K562 (cell line): Measurements from ENCODE around the gene USP2. TPM values are rescaled to one million over a fixed set of nuclear protein-coding genes. Genes with fewer than 3 reads are reported as not detected.

Experiments used
- CBFB ChIP-seq: sonication (generic); formaldehyde crosslinking; IDR thresholded peaks from 2 replicates; pipeline ENCODE4 v1.4.0; 2020; ENCODE audit warnings: mild to moderate bottlenecking, missing genetic modification reagents
- CUX1 ChIP-seq: fragments of 200-800 bp; sonication (Bioruptor generic); IDR thresholded peaks from 2 replicates; pipeline ENCODE4 v1.6.1; 2016; ENCODE audit warnings: missing genetic modification characterization, missing compliant biosample characterization
- EHMT2 ChIP-seq: fragments of 450-650 bp; IDR thresholded peaks from 2 replicates; pipeline ENCODE4 v1.6.1; 2018; ENCODE audit warnings: antibody characterized with exemption
- ELK3 ChIP-seq: fragments of 450-650 bp; formaldehyde crosslinking; IDR thresholded peaks from 2 replicates; pipeline ENCODE4 v1.4.0; 2020; ENCODE audit warnings: mild to moderate bottlenecking
- ESRRA ChIP-seq: fragments of 450-650 bp; IDR thresholded peaks from 2 replicates; pipeline ENCODE4 v1.6.1; 2014; ENCODE audit warnings: low read depth, mild to moderate bottlenecking, moderate library complexity, borderline replicate concordance
- ETS1 ChIP-seq: conservative IDR thresholded peaks from 2 replicates; pipeline ENCODE4 v1.6.1; 2011; ENCODE audit warnings: low read depth, mild to moderate bottlenecking, low read length; ENCODE audit not compliant: control insufficient read depth
- GTF2E2 ChIP-seq: fragments of 200-800 bp; sonication (Bioruptor generic); IDR thresholded peaks from 2 replicates; pipeline ENCODE4 v1.6.1; 2016; ENCODE audit warnings: missing genetic modification characterization, missing compliant biosample characterization
- JUN ChIP-seq, 2 experiments: sonication (generic) in 1 of 2; formaldehyde crosslinking in 1 of 2; IDR thresholded peaks; 2 replicates each; pipeline versions ENCODE4 v1.6.1 to v1.8.0; 2012 to 2022; ENCODE audit warnings: borderline replicate concordance in 2 of 2, mild to moderate bottlenecking in 2 of 2, improper control_type of control experiment in 1 of 2, low read depth in 1 of 2, low read length in 1 of 2, missing genetic modification reagents in 1 of 2
- KLF1 ChIP-seq: fragments of 450-650 bp; IDR thresholded peaks from 2 replicates; pipeline ENCODE4 v1.6.1; 2016; ENCODE audit warnings: missing genetic modification characterization, missing compliant biosample characterization
- KLF13 ChIP-seq: fragments of 450-650 bp; IDR thresholded peaks from 2 replicates; pipeline ENCODE4 v1.6.1; 2016; ENCODE audit warnings: missing genetic modification characterization, low read depth, mild to moderate bottlenecking, missing compliant biosample characterization, moderate library complexity, borderline replicate concordance
- MTA1 ChIP-seq: fragments of 450-650 bp; IDR thresholded peaks from 2 replicates; pipeline ENCODE4 v1.6.1; 2017; ENCODE audit warnings: borderline replicate concordance
- MTA2 ChIP-seq: fragments of 450-650 bp; IDR thresholded peaks from 2 replicates; pipeline ENCODE4 v1.6.1; 2016; ENCODE audit warnings: low read depth
- NBN ChIP-seq: fragments of 450-650 bp; IDR thresholded peaks from 2 replicates; pipeline ENCODE4 v1.6.1; 2016; ENCODE audit warnings: low read depth, mild to moderate bottlenecking
- PHF8 ChIP-seq: fragments of 200-600 bp; sonication (generic); IDR thresholded peaks from 2 replicates; pipeline ENCODE4 v1.6.1; 2012; ENCODE audit warnings: mixed run types, mild to moderate bottlenecking, inconsistent platforms, low read length, moderate library complexity, borderline replicate concordance
- RUNX1 ChIP-seq: sonication (generic); IDR thresholded peaks from 2 replicates; pipeline ENCODE4 v1.6.1; 2016; ENCODE audit warnings: antibody characterized with exemption, low read depth
- SPI1 ChIP-seq: IDR thresholded peaks from 2 replicates; pipeline ENCODE4 v1.6.1; 2011; ENCODE audit warnings: low read depth, low read length, control low read depth, borderline replicate concordance
- ZBTB12 ChIP-seq: fragments of 250-450 bp; sonication (Bioruptor Pico); IDR thresholded peaks from 2 replicates; pipeline ENCODE4 v1.4.0; 2020
- ZNF184 ChIP-seq: sonication (generic); formaldehyde crosslinking; IDR thresholded peaks from 2 replicates; pipeline ENCODE4 v1.5.0; 2020; ENCODE audit warnings: missing genetic modification reagents
- ZNF77 ChIP-seq: fragments of 250-450 bp; sonication (Bioruptor Pico); IDR thresholded peaks from 2 replicates; pipeline ENCODE4 v1.5.0; 2020
- ZNF778 ChIP-seq: fragments of 450-650 bp; formaldehyde crosslinking; IDR thresholded peaks from 2 replicates; pipeline ENCODE4 v1.4.0; 2020; ENCODE audit warnings: mild to moderate bottlenecking, moderate library complexity
- polyA plus RNA-seq, 8 experiments: library from polyadenylated mRNA; depleted of rRNA in 4 of 8; stranded (reverse) in 5 of 8; unstranded in 3 of 8; fragments of >200 nt; fragmentation: Nextera tagmentation in 2 of 8; fragmentation: Illumina TruSeq in 1 of 8; extraction: Ambion mirVana in 2 of 8; extraction: Trizol in 1 of 8; gene quantifications; 2 replicates each; pipeline versions ENCODE4 v1.2.1 to v1.2.3, GENCODE V29; 2011 to 2014; ENCODE audit warnings: inconsistent platforms in 1 of 8, missing spikeins in 1 of 8
- total RNA-seq, 7 experiments: library from RNA; depleted of rRNA in 6 of 7; stranded (reverse); fragments of >200 nt in 6 of 7; fragmentation: Illumina TruSeq in 2 of 7; extraction: Trizol in 2 of 7; gene quantifications; 2 replicates each; pipeline versions ENCODE4 v1.2.1 to v1.2.3, GENCODE V29; 2011 to 2021; ENCODE audit warnings: low replicate concordance in 1 of 7

The USP2 gene
- total and polyA plus RNA-seq, 9 of the 15 experiments (the other 6 are each of a cell fraction or from before 2014, with no cell fraction given), result 2.8 to 16.9 (median 3.9) TPM

- TF ChIP-seq CUX1 (CRISPR knock-in tag) (no peak), ESRRA (0 out of 2 replicates have a peak, but pooled peaks have one; percentile 43), ELK3 (CRISPR knock-in tag) (no peak), KLF13 (tag) (no peak), JUN (IDR thresholded peaks at IDR 0.05; ENCODE audit: borderline replicate concordance, low read depth, low read length) (no peak), JUN (CRISPR knock-in tag; IDR thresholded peaks at IDR 0.05; ENCODE audit: borderline replicate concordance) (no peak), GTF2E2 (no peak), ZNF184 (CRISPR knock-in tag) (no peak), CBFB (CRISPR knock-in tag) (no peak), SPI1 (no peak), PHF8 (peak; percentile 15; the same call in 1 of the 2 replicates), KLF1 (no peak), MTA1 (no peak), ZBTB12 (no peak), ZNF778 (CRISPR knock-in tag) (no peak), ZNF77 (CRISPR knock-in tag) (no peak), MTA2 (0 out of 2 replicates have a peak, but pooled peaks have one; percentile 9), ETS1 (no peak), NBN (peak; percentile 65; the same call in 1 of the 2 replicates), EHMT2 (no peak), RUNX1 (no peak)
Measured at GRCh38 chr11:119356349-119357031, 25.0 kb downstream of the USP2 start (continued).
